Lower lobe of right lung (tissue), 2 donors: Measurements from ENCODE around the gene SGMS1. TPM values are rescaled to one million over a fixed set of nuclear protein-coding genes. Genes with fewer than 3 reads are reported as not detected.

Experiments used
- ATAC-seq, 2 donors: fragments of 200-7000 bp; cut with Tn5 transposase; one replicate each; pipeline ENCODE4 v1.9.1; 2020 to 2022; ENCODE audit warnings: mild to moderate bottlenecking in 2 of 2, moderate library complexity in 2 of 2
- DNase-seq: peaks from one replicate; pipeline ENCODE4 v3.0.0-alpha.2; 2020
- H3K27ac ChIP-seq: fragments of 200-600 bp; one replicate; pipeline ENCODE4 v1.8.0; 2022
- H3K27me3 ChIP-seq: fragments of 200-600 bp; one replicate; pipeline ENCODE4 v1.8.0; 2022; ENCODE audit warnings: low read depth
- H3K36me3 ChIP-seq: fragments of 200-600 bp; one replicate; pipeline ENCODE4 v1.8.0; 2022; ENCODE audit warnings: mild to moderate bottlenecking
- H3K4me1 ChIP-seq: fragments of 200-600 bp; one replicate; pipeline ENCODE4 v1.8.0; 2022
- H3K4me3 ChIP-seq: fragments of 200-600 bp; one replicate; pipeline ENCODE4 v1.8.0; 2022; ENCODE audit warnings: mild to moderate bottlenecking
- H3K9me3 ChIP-seq: fragments of 200-600 bp; one replicate; pipeline ENCODE4 v1.8.0; 2022
- intact Hi-C: fragments of 100-400 bp; cut with DNase I; formaldehyde crosslinking; loops from one replicate; pipeline ENCODE4 v1.11.0; 2022
- total RNA-seq: library from RNA; stranded (reverse); fragmentation: NEBNext Ultra II Directional; extraction: Animal tissue kit (Norgen Biotek cat#: 25700); gene quantifications from one replicate; pipeline ENCODE4 v1.2.1, GENCODE V29; 2021
- TF ChIP-seq, protein P1 (sequence below): fragments of 200-600 bp; IDR thresholded peaks from one replicate; pipeline ENCODE4 v1.8.0; 2022; ENCODE audit warnings: antibody characterized with exemption, mild to moderate bottlenecking
- donor health status: DM: no; HTN: yes; CAD: no; lungs with severe emphysema.

Gene SGMS1
- total RNA-seq, 1 donor from 2014 or later = 72.3 TPM

- ATAC-seq = no peak
- peaks cover 26% of the 10 kb centered on the region for H3K4me1 ChIP-seq
- no peak overlapping the region for H3K27ac ChIP-seq
- H3K36me3 ChIP-seq = no peaks in the 10 kb centered on the region
- TF ChIP-seq, protein P1, sequence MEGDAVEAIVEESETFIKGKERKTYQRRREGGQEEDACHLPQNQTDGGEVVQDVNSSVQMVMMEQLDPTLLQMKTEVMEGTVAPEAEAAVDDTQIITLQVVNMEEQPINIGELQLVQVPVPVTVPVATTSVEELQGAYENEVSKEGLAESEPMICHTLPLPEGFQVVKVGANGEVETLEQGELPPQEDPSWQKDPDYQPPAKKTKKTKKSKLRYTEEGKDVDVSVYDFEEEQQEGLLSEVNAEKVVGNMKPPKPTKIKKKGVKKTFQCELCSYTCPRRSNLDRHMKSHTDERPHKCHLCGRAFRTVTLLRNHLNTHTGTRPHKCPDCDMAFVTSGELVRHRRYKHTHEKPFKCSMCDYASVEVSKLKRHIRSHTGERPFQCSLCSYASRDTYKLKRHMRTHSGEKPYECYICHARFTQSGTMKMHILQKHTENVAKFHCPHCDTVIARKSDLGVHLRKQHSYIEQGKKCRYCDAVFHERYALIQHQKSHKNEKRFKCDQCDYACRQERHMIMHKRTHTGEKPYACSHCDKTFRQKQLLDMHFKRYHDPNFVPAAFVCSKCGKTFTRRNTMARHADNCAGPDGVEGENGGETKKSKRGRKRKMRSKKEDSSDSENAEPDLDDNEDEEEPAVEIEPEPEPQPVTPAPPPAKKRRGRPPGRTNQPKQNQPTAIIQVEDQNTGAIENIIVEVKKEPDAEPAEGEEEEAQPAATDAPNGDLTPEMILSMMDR = no peak
- H3K9me3 ChIP-seq = no peaks in the 10 kb centered on the region
- H3K4me3 ChIP-seq = no peak overlapping the region
- intact Hi-C loops = loop anchor here (2.0 kb wide), 1 partner anchor 22 kb away; no protein-coding TSS in a partner anchor
- DNase-seq = no peak
- no peaks in the 10 kb centered on the region for H3K27me3 ChIP-seq
Observed at GRCh38 chr10:50596897-50597296, 26.9 kb downstream of the SGMS1 start.

GRCh38 chr10:50596456-50596855, 27.3 kb downstream of the SGMS1 start:
- DNase-seq (no peak), ATAC-seq (no peak)
- intact Hi-C loops = loop anchor here (2.0 kb wide), 1 partner anchor 22 kb away; no protein-coding TSS in a partner anchor
- Histone ChIP-seq H3K36me3 (no peaks in the 10 kb centered on the region), H3K27ac (no peak overlapping the region), H3K9me3 (no peaks in the 10 kb centered on the region), H3K27me3 (no peaks in the 10 kb centered on the region), H3K4me1 (peaks cover 23% of the 10 kb centered on the region), H3K4me3 (no peak overlapping the region)
- TF ChIP-seq, protein P1 = no peak

DNA sequence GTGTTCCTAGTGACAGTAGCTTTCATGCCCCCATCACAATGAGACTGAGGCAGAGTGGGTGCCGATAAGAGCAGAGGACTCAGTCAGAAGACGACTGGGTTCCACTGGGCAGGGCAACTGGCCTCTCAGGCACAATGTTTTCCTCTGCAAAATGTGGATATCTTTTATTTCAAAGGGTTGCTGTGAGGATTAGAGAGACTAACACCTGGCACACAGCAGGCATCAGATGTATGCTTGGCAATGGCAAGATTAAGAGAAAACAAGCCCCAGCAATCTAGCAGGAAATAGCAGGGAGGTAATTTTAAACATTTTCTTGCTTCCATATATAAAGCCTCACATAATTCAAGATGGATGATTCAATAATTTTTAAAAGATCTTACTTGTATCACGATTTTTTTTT, 28.0 kb downstream of the SGMS1 start:
- TF ChIP-seq, protein P1 = no peak
- Histone ChIP-seq H3K27me3 (no peaks in the 10 kb centered on the region), H3K4me1 (peaks cover 16% of the 10 kb centered on the region), H3K36me3 (no peaks in the 10 kb centered on the region), H3K4me3 (no peak overlapping the region), H3K27ac (no peak overlapping the region), H3K9me3 (no peaks in the 10 kb centered on the region)
- intact Hi-C loops = loop anchor here (2.0 kb wide), 1 partner anchor 23 kb away; no protein-coding TSS in a partner anchor
- DNase-seq = no peak
- no peak for ATAC-seq

DNA sequence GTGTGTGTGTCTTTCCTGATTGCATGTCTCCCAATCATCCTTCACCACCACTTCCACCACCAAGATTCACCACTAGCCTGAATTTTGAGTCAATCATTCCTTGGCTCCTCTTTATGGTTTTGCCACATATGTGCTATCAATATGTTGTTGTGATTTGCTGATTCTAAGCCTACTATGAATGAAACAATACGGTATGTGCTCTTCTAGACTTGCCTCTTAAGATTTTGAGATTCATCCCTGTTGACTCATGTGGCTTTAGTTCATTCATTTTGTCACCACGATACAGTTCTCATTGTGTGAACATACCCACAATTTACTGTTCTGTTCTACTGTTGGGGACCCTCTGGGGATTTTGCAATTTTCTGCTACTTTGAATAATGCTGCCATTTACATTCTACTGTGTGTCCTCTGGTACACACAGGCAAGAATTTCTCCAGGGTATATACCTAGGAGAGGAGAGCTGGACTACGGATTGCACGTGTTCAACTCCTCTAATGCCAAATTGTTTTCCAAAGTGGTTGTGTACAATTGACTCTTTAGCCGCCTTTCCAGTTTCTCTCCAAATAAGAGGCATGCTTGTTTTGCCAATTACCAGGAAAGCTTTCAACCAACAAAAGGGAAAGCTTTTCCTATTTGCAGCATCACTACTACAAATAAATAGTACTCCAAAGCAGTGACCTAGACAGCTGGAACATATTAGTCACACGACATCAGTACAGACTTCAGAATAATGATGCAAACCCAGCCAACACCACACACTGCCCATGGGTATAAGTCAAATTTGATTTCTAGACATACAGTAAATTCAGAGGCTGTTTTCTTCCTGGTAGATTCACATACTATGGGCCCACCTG, 30.0 kb downstream of the SGMS1 start:
- intact Hi-C loops = no loop called here
- Histone ChIP-seq H3K4me1 (no peaks in the 10 kb centered on the region), H3K9me3 (no peaks in the 10 kb centered on the region), H3K4me3 (no peak overlapping the region), H3K36me3 (peaks cover 14% of the 10 kb centered on the region), H3K27ac (no peak overlapping the region), H3K27me3 (no peaks in the 10 kb centered on the region)
- TF ChIP-seq, protein P1 = no peak
- DNase-seq = no peak
- peak in 1 of 2 donors; percentile 40 for ATAC-seq

DNA sequence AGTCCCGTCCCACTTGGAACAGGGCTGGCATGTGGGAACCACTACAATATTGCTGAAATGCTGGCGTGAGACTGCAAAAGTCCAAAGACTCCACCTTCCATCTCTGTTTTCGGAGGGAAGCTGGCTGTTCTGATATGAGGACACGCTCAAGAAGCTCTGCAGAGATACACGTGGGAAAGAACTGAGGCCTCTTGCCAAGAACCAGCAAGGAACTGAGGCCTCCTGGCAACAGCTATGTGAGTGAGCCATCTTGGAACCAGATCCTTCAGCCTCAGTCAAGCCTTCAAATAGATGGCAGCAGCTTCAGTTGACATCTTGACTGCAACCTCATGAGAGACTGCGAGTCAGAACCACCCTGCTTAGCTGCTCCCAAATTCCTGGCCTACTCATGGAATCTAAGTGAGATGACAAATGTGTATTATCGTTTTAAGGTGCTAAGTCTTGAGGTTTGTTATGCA, 30.8 kb downstream of the SGMS1 start:
- TF ChIP-seq, protein P1 = no peak
- Histone ChIP-seq H3K9me3 (no peaks in the 10 kb centered on the region), H3K27ac (no peak overlapping the region), H3K27me3 (no peaks in the 10 kb centered on the region), H3K4me1 (no peaks in the 10 kb centered on the region), H3K4me3 (no peak overlapping the region), H3K36me3 (peaks cover 15% of the 10 kb centered on the region)
- ATAC-seq (no peak), DNase-seq (no peak)
- intact Hi-C loops = no loop called here
